Measurements from ENCODE around the gene ARHGEF16.

Gene ARHGEF16

DNA sequence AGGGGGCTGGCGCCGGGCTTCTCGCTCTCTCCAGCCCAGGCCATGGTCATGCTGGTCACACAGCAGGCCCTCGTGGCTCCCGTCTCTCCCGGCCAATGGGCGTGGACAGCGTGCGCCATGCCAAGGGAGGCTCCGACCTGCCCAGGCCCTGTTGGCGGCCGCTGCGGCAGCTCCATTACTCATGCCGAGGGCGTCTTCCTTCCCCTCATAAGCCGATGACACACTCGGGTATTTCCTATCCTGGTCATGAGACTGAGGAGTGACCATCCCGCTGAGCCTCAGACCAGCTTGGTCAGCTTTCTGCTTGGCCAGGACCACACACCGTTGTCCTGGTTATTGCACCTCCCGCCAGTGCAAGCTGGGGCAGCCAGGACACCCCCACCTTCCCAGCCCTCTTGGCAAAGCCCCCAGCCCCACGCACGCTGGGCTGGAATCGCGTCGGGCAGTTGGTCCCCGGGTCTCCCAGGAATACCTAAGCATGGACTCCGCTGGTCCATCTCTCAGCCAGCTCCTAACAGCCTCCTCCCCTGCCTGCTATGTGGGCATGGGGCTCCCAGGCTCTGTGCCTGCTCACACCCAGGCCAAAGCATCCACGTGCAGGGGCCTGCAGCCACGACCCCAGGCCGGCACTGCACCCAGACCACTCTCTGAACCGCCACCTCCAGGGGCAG is 49.8 kb downstream of the ARHGEF16 start:
- no peak for DNase-seq

- no peak for DNase-seq
Measured at GRCh38 chr1:3504822-3505153, 50.3 kb downstream of the ARHGEF16 start.

- DNase-seq: no peak
Measured at GRCh38 chr1:3505161-3505560, 50.7 kb downstream of the ARHGEF16 start.

GRCh38 chr1:3506041-3506440 is 51.6 kb downstream of the ARHGEF16 start:
- DNase-seq: no peak

- DNase-seq: no peak
Measured at GRCh38 chr1:3506943-3507342, 52.5 kb downstream of the ARHGEF16 start.

GRCh38 chr1:3507636-3508275 is 53.3 kb downstream of the ARHGEF16 start:
- no peak for DNase-seq

DNA sequence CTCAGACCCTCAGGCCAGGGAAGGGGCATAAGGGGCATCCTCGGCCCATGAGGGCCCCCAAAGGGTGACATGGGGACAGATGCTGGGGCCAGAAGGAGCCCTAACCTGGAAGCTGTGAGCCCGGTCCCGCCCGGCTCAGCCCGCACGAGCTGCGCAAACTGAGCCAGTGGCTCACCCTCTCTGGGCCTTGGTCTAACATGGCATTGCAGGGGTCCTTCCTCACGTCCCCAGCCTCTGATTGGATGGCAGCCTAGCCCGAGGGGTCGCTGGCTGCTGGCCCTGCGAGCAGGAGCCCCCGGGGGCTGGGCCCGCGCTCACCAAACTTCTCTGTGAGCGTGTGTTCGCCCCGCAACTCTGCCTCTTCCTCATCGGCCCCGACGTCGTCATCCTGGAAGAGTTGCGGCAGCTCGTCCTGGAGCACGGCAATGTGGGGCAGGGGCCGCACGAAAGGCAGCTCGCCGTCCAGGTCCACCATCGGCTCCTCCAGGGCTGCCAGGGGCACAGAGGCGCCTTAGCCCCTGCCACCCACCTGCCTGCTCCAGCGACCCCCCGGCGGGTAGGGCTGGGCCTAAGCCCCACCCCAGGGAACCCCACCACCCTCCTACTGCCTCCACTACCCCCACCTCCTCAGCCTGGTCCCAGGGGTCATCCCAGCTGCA is 54.4 kb downstream of the ARHGEF16 start:
- DNase-seq: no peak

- no peak for DNase-seq
Measured at GRCh38 chr1:3509721-3510120, 55.3 kb downstream of the ARHGEF16 start.

DNA sequence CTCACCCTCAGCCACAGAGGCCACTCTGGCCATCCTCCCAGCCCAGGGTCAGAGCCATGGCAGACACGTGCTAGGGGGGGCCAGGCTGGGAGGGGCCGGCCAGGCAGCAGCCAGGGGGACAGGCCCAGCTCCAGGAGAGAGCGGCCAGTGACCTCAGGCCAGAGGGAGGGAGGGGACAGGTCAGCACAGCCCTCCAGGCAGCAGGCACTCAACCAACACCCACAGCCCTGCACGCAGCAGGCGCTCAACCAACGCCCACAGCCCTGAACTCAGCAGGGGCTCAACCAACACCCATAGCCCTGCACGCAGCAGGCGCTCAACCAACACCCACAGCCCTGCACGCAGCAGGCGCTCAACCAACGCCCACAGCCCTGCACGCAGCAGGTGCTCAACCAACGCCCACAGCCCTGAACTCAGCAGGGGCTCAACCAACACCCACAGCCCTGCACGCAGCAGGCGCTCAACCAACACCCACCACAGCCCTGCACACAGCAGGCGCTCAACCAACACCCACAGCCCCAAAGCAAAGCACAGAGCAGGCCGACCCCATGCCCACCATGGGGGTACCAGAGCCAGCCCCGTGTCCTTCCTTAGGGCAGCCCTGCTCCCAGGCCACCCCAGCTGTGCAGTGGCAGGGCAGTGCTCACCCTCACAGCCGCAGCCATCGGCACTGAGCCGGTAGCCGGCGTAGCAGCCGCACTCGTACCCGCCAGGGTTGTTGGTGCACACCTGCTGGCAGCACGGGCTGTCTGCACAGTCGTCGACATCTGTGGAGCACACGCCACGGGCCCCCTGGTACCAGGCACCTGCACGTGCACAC is 55.9 kb downstream of the ARHGEF16 start:
- DNase-seq: no peak

DNA sequence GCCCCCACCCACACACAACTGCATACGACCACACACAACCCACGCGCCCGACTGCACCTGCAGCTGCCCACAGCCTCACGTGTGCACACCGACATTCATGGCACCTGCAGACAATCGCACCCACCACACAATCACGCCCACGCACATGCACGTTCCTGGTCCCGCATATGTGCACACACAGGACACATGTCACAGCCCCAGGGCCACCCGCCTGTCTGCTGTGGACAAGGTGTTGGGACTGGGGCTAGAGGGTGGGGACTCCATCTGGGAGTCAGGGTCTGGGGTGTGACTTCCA is 56.4 kb downstream of the ARHGEF16 start:
- no peak for DNase-seq

DNA sequence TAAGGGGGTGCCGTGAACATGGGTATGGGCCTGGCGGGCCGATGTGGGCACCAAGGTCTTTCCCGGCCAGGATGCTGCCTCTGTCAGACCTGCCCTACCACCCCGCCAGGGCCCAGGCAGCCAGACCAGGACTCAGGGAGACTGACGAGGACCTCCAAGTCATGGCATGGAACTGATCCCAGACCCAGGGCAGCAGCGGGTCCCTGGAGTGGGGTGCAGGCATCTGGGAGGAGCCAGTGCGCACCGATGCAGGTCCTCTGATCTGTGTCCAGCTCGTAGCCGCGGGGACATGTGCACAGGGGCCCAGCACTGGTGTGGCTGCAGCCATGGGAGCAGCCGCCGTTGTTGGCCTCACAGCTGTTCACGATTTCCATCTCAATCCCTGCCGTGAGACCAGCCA is 56.8 kb downstream of the ARHGEF16 start:
- DNase-seq: no peak

DNA sequence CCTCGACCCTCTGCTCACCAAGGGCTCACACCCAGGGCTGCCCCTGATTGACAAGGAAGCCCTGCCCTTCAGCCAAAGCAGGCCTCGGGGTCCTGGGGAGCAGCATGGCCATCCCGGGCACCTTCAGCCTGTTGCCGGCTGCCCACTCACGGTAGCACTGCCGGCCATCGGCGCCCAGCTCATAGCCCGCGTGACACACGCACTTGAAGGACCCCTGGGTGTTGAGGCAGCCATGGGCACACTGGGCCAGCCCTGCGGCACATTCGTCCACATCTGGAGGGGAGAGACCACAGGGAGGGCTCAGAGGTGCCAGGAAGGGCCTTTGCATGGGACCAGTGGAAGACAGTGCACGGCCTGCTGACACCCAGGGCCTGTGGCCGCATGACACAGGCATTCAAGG is 57.4 kb downstream of the ARHGEF16 start:
- DNase-seq: no peak

GRCh38 chr1:3514404-3514803 is 59.9 kb downstream of the ARHGEF16 start:
- DNase-seq: no peak

- no peak for DNase-seq
Measured at GRCh38 chr1:3515272-3515671, 60.8 kb downstream of the ARHGEF16 start.

- no peak for DNase-seq
Measured at GRCh38 chr1:3515774-3516480, 61.5 kb downstream of the ARHGEF16 start.

DNA sequence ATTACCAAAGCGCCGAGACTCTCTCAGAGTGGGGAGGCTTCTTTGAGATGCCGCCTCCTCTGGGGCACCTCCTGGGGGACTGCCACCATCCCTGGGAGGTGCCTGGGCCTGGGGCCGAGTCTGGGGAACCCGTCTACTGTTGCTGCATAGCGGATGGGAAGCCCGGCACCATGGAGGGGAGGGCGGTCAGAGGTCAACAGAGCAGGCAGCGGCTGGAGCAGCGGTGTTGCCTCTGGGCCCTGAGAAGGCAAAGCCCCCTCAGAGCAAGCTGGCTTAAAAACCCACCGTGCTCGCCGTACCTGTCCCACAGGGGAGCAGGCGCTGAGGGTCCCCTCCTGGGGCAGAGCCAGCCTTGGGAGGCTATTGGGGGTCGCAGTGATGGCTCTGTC is 62.0 kb downstream of the ARHGEF16 start:
- DNase-seq: no peak

DNA sequence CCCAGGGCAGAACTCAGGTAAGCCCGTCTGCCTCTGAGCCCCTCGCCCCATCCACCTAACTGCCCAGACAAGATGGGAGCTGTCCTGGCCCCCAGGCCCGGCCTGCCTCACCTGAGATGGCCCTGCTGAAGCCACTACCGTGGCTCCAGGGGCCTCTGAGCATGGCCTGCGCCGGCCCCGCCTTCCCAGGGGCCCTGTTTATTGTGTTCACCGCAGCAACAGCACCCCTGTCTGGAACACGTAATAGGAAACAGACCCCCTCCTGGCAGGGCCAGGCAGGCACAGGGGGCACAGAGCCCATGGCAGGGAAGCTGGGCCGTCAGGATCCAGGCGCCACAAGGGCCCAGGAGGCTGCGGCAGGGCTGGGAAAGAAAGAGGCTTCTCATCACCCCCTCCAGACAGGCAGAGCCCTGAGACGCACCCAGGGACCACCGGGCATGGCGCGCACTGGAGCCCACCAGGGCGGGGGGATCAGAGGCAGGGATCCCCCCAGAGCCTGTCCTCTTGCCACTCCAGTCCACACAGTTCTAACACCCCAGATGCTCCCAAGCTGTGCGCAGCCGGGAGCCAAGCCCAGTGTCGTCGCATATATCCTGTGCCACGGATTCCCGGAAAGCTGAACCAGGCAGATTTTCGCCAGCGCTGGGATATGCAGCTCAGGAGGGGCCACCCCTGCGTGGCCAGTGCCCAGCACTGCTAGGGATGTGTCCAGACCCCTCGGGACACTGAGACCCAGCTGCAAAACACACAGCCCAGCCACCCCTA is 62.6 kb downstream of the ARHGEF16 start:
- DNase-seq: no peak

DNA sequence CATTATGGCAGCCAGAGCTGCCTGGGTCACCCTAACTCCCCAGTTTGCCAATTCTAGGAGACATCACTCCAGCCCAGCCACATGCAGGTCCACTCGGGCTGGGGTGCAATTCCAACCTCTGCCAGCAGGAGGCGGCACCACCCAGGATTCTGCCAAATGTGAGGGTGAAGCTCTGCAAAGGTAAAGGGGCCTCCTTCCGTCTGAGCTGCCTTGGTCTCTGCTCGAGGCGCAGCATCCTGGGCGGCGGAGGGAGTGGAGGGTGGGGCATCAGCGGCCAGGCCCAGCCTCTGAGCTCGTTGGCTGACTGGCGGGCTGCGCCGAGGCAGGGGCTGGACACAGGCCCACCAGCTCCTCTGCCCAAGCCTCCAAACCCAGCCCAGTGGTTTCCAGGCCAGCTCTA is 63.8 kb downstream of the ARHGEF16 start:
- DNase-seq: no peak

GRCh38 chr1:3518756-3519155 is 64.3 kb downstream of the ARHGEF16 start:
- DNase-seq: no peak

GRCh38 chr1:3519301-3519885 is 64.9 kb downstream of the ARHGEF16 start:
- no peak for DNase-seq

- DNase-seq: no peak
Measured at GRCh38 chr1:3520419-3521378, 66.2 kb downstream of the ARHGEF16 start.
